Pancreas (tissue), 10 donors: ENCODE measurements around the gene GCC1. TPM values are rescaled to one million over a fixed set of nuclear protein-coding genes. Genes with fewer than 3 reads are reported as not detected.

Experiments
- ATAC-seq, 4 donors: fragments of 200-7000 bp; cut with Tn5 transposase; one replicate each; pipeline versions ENCODE4 v1.8.0 to v1.9.1; 2020; ENCODE audit warnings: mild to moderate bottlenecking in 4 of 4, moderate library complexity in 4 of 4
- DNase-seq, 6 donors: peaks; one replicate each; pipeline ENCODE4 v3.0.0-alpha.2; 2020
- FAIRE-seq: peaks from 2 replicates; lab custom pipeline; 2012; peaks lifted over from hg19 to GRCh38; lab: Jason Lieb, UNC
- H3K27ac ChIP-seq, 4 donors: fragments of 200-600 bp; sonication (generic); 1 replicate in 3 of 4; 2 replicates in 1 of 4; pipeline versions ENCODE4 v1.5.0 to v1.8.0; 2020
- H3K27me3 ChIP-seq, 4 donors: fragments of 200-600 bp; one replicate each; pipeline ENCODE4 v1.8.0; 2021
- H3K36me3 ChIP-seq, 3 donors: fragments of 200-600 bp; sonication (generic) in 1 of 3; one replicate each; pipeline versions ENCODE4 v1.5.0 to v1.8.0; 2020 to 2021
- H3K4me1 ChIP-seq, 3 donors: fragments of 200-600 bp; one replicate each; pipeline ENCODE4 v1.8.0; 2021
- H3K4me3 ChIP-seq, 4 donors: fragments of 200-600 bp; sonication (generic) in 2 of 4; one replicate each; pipeline versions ENCODE4 v1.5.0 to v1.8.0; 2020 to 2021
- H3K9me3 ChIP-seq, 4 donors: fragments of 200-600 bp; one replicate each; pipeline ENCODE4 v1.8.0; 2021
- WGBS, 2 donors: extraction: QIAGEN DNeasy Blood & Tissue Kit; methylation state at CpG; one replicate each; pipeline ENCODE4 v1.1.7; 2013; 5-methylcytosine and 5-hydroxymethylcytosine counted together
- intact Hi-C, 3 donors: fragments of 100-400 bp; cut with DNase I; formaldehyde crosslinking; loops; one replicate each; pipeline versions ENCODE4 v1.11.1 to v1.14.2; 2022
- polyA plus RNA-seq, 2 donors: library from polyadenylated mRNA; stranded (reverse); fragments of 200-250 nt; gene quantifications; one replicate each; pipeline ENCODE4 v1.2.3, GENCODE V29; 2013
- total RNA-seq, 6 donors: library from RNA; stranded (reverse); fragmentation: NEBNext Ultra II Directional in 4 of 6; extraction: Animal tissue kit (Norgen Biotek cat#: 25700) in 4 of 6; gene quantifications; one replicate each; pipeline versions ENCODE4 v1.2.1 to v1.2.4, GENCODE V29; 2021 to 2023
- TF ChIP-seq, protein P1 (sequence below), 4 donors: fragments of 200-600 bp; sonication (generic) in 3 of 4; IDR thresholded peaks; one replicate each; pipeline versions ENCODE4 v1.5.0 to v1.8.0; 2021; ENCODE audit warnings: antibody characterized with exemption in 4 of 4
- donor health status: healthy with polysubstance abuse.
- donor health status: DM: no; HTN: no; CAD: no; lungs with moderate emphysema.
- donor health status: DM: no; HTN: no; CAD: no.
- donor health status: control.
- donor health status: control.
- donor health status: Bipolar disorder and iron deficiency.
- donor health status: DM: yes; HTN: yes; CAD: no.
- donor health status: DM: no; HTN: no; CAD: no.
- donor health status: DM: no; HTN: no; CAD: no.
- donor health status: DM: yes; HTN: yes; CAD: no.

Gene GCC1
- total and polyA plus RNA-seq, 8 donors = 4.3 to 12.2 (median 6.7) TPM

DNA sequence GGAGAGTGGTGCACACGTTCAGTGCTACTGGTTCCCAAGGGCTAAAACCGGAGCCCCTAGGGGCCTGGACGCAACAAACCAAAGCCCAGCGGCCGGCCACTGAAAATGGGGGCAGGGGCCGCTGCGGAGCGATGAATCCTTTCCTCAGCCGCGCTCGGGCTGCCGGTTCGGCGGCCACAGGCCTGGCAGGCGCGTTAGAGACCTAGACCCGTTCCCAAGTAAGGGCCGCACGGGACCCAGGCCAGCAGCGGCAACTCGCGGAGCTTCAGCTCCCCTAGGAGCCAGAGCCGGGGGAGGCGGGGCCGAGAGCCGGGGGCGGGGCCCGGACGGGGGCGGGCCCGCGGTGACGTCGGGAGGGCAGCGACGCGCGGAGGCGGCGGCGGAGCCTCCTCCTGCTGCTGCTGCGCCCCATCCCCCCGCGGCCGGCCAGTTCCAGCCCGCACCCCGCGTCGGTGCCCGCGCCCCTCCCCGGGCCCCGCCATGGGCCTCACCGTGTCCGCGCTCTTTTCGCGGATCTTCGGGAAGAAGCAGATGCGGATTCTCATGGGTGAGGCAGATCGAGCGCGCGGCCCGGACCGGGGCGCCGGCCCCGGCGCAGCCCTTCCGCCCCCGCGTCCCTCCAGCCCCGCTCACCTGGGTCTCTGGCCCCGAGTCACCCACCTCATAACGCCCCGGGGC, 2.8 kb upstream of the GCC1 start, which contains the start of gene ARF5:
Gene ARF5 (plus strand): TSS at position 393 of the 678 bp plus-strand sequence. CDS start 88 bp downstream, at position 481.
- Histone ChIP-seq H3K4me3 (peak within 1 kb of the TSS; percentile 64 to 100 (median 94)), H3K9me3 (no peaks in the 10 kb centered on the region), H3K27ac (peak within 1 kb of the TSS; percentile 93 to 98 (median 96)), H3K4me1 (peaks cover 23 to 41% (median 26%) of the 10 kb centered on the region in 3 donors), H3K36me3 (peaks cover 4 to 20% (median 10%) of the 10 kb centered on the region in 3 donors), H3K27me3 (no peaks in the 10 kb centered on the region)
- TF ChIP-seq, protein P1, sequence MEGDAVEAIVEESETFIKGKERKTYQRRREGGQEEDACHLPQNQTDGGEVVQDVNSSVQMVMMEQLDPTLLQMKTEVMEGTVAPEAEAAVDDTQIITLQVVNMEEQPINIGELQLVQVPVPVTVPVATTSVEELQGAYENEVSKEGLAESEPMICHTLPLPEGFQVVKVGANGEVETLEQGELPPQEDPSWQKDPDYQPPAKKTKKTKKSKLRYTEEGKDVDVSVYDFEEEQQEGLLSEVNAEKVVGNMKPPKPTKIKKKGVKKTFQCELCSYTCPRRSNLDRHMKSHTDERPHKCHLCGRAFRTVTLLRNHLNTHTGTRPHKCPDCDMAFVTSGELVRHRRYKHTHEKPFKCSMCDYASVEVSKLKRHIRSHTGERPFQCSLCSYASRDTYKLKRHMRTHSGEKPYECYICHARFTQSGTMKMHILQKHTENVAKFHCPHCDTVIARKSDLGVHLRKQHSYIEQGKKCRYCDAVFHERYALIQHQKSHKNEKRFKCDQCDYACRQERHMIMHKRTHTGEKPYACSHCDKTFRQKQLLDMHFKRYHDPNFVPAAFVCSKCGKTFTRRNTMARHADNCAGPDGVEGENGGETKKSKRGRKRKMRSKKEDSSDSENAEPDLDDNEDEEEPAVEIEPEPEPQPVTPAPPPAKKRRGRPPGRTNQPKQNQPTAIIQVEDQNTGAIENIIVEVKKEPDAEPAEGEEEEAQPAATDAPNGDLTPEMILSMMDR (IDR thresholded peaks at IDR 0.05) = no peak
- intact Hi-C loops = loop anchor here in 1 of 3 donors (5.0 kb wide), 1 partner anchor 201 kb away; no protein-coding TSS in a partner anchor
- 0 to 1% methylated on average over 68 to 77 of the region's 77 CpGs for WGBS, 2 donors
- DNase-seq = peak; percentile 89 to 98 (median 95)
- FAIRE-seq = no peak
- ATAC-seq = peak; percentile 86 to 92 (median 88)

DNA sequence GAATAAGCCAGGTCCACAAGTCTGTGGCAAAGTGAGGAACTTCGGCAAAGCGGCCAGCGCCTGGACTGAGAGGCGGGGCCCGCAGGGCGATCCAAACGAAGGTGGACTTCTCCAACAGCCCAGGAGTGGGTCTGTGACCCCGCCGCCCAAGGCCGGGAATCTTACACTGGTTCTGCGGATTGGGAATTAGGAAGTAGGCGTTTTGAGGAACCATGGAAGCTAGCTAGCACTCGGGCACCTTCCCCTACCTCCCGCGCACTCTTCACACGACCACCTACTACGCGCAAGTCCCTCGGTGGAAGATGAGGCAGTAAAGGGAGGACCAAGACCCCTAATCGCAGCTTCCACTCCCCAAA, 2.2 kb upstream of the GCC1 start:
- H3K4me1 ChIP-seq = peaks cover 22 to 39% (median 23%) of the 10 kb centered on the region in 3 donors
- no peak for FAIRE-seq
- intact Hi-C loops = loop anchor here in 1 of 3 donors (5.0 kb wide), 1 partner anchor 200 kb away; no protein-coding TSS in a partner anchor
- H3K27ac ChIP-seq = peak overlapping the region; percentile 93 to 98 (median 96)
- WGBS, 2 donors = 24 to 29% methylated on average over 20 of the region's 20 CpGs
- TF ChIP-seq, protein P1 (IDR thresholded peaks at IDR 0.05) = no peak
- H3K9me3 ChIP-seq = no peaks in the 10 kb centered on the region
- H3K4me3 ChIP-seq = peak overlapping the region; percentile 38 to 100 (median 94)
- DNase-seq = peak in 5 of 6 donors; percentile 34 to 79 (median 58)
- peaks cover 4 to 20% (median 10%) of the 10 kb centered on the region in 3 donors for H3K36me3 ChIP-seq
- H3K27me3 ChIP-seq = no peaks in the 10 kb centered on the region
- peak; percentile 4 to 12 (median 10) for ATAC-seq

DNA sequence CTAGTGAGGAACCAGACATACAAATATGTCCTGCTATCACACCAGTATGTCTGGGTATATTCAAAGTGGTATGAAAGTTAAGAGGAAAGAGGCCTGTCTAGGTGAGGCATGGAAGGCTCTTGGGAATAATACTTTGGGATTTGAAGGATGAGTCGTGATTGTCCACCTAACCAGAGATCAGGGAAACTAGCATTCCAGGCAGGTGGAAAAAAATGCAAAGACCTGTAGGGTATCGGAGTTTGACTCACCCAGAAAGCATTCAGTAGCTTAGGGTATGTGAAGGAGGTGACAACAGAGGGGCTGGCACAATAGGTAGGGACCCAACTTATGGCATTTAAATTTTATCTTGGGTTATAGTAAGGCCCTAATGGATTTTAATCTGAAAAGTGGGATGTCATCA, 950 bp upstream of the GCC1 start:
- H3K27me3 ChIP-seq = no peaks in the 10 kb centered on the region
- H3K36me3 ChIP-seq = peaks cover 3 to 22% (median 10%) of the 10 kb centered on the region in 3 donors
- H3K27ac ChIP-seq = no peak overlapping the region
- H3K4me1 ChIP-seq = peaks cover 20 to 39% (median 22%) of the 10 kb centered on the region in 3 donors
- no peaks in the 10 kb centered on the region for H3K9me3 ChIP-seq
- H3K4me3 ChIP-seq = peak overlapping the region in 1 of 4 donors; percentile 72
- ATAC-seq (no peak), DNase-seq (no peak), FAIRE-seq (no peak)
- WGBS, 2 donors = 92 to 94% methylated on average over 2 of the region's 2 CpGs
- intact Hi-C loops = loop anchor here in 1 of 3 donors (5.0 kb wide), 1 partner anchor 199 kb away; no protein-coding TSS in a partner anchor
- TF ChIP-seq, protein P1 (IDR thresholded peaks at IDR 0.05) = no peak

DNA sequence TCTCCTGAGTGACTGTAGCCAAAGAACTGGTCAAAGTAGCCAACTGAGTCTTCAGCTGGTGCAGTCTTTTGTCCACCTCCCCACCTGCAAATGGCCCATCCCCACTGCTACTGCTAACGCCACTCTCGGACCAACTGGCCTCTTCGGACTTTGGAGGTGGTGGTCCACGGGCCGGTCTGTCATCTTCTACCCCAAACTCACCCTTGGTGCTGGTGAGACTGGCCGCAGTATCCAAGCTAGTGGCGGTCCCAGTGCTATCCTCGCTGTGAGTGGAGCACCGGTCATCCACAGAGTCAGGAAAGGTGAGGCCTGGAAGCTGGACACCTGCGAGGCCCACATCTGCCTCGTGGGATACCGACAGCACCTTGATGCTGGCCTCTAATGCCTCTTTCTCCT, 750 bp downstream of the GCC1 start:
- Histone ChIP-seq H3K27ac (peak overlapping the region in 3 of 4 donors; percentile 79 to 88 (median 85)), H3K36me3 (peaks cover 0 to 9% (median 9%) of the 10 kb centered on the region in 3 donors), H3K27me3 (no peaks in the 10 kb centered on the region), H3K9me3 (no peaks in the 10 kb centered on the region), H3K4me3 (peak overlapping the region; percentile 56 to 97 (median 82)), H3K4me1 (peaks cover 15 to 33% (median 15%) of the 10 kb centered on the region in 3 donors)
- intact Hi-C loops = loop anchor here in 1 of 3 donors (5.0 kb wide), 1 partner anchor 197 kb away; no protein-coding TSS in a partner anchor
- 12 to 15% methylated on average over 12 of the region's 12 CpGs for WGBS, 2 donors
- peak in 1 of 6 donors; percentile 62 for DNase-seq
- TF ChIP-seq, protein P1 (IDR thresholded peaks at IDR 0.05) = no peak
- no peak for FAIRE-seq
- ATAC-seq = no peak
